Activated CD4-positive, alpha-beta T cell treated with anti-CD3 and anti-CD28 coated beads, Interleukin-2, amount 50 U/mL, for 16 hours (primary cell): ENCODE data around the gene FAM25C.
"Not testable (repeated sequence)": the region's sequence is repeated elsewhere in the genome, so short reads cannot be mapped to it uniquely, and the experiment has no call there.

Experiments
- DNase-seq: peaks from one replicate; pipeline ENCODE4 v3.0.0-alpha.2; 2020

FAM25C gene

GRCh38 chr10:47947424-47947823, 52.2 kb downstream of the FAM25C start:
- DNase-seq, result not testable (repeated sequence)
